ENCODE results near the gene OLFM4. TPM values are rescaled to one million over a fixed set of nuclear protein-coding genes. Genes with fewer than 3 reads are reported as not detected.

The OLFM4 gene
- total and polyA plus RNA-seq, 11 donors, result 0.09 to 2.2 (median 0.42) TPM; not detected in 2

DNA sequence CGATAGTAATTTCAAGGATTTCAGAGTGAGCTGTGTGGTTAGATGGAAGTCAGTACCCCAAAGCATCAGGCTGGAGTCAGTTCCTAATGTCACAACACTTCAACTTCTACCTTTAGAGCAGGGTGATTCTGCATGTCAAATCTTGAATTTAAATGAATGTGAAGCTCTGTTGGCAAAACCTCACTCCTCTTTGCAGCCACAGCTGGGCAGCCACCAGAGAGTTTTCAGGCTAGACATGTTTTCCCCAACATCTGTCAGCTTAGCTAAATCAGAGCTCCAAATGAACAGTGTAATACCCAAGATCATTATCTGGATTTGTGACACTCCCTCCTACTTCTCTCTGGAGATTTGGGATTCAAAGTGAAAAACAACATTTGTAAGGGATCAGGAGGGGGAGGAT, 33.7 kb upstream of the OLFM4 start:
- Histone ChIP-seq H3K27ac (no peak overlapping the region), H3K27me3 (peaks cover 0 to 3% (median 0%) of the 10 kb centered on the region in 9 donors), H3K4me1 (no peaks in the 10 kb centered on the region), H3K36me3 (no peaks in the 10 kb centered on the region), H3K4me3 (no peak overlapping the region), H3K9me3 (no peaks in the 10 kb centered on the region)
- no peak for ATAC-seq
- no peak for DNase-seq
- TF ChIP-seq, protein P1, sequence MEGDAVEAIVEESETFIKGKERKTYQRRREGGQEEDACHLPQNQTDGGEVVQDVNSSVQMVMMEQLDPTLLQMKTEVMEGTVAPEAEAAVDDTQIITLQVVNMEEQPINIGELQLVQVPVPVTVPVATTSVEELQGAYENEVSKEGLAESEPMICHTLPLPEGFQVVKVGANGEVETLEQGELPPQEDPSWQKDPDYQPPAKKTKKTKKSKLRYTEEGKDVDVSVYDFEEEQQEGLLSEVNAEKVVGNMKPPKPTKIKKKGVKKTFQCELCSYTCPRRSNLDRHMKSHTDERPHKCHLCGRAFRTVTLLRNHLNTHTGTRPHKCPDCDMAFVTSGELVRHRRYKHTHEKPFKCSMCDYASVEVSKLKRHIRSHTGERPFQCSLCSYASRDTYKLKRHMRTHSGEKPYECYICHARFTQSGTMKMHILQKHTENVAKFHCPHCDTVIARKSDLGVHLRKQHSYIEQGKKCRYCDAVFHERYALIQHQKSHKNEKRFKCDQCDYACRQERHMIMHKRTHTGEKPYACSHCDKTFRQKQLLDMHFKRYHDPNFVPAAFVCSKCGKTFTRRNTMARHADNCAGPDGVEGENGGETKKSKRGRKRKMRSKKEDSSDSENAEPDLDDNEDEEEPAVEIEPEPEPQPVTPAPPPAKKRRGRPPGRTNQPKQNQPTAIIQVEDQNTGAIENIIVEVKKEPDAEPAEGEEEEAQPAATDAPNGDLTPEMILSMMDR (IDR thresholded peaks at IDR 0.05), result no peak
- no peak for TF ChIP-seq POLR2A (IDR thresholded peaks at IDR 0.05)
- intact Hi-C loops (cut with DNase I), result no loop called here
- 74 to 87% (median 80%) methylated on average over 1 of the region's 1 CpG for whole genome bisulfite sequencing, 4 donors

DNA sequence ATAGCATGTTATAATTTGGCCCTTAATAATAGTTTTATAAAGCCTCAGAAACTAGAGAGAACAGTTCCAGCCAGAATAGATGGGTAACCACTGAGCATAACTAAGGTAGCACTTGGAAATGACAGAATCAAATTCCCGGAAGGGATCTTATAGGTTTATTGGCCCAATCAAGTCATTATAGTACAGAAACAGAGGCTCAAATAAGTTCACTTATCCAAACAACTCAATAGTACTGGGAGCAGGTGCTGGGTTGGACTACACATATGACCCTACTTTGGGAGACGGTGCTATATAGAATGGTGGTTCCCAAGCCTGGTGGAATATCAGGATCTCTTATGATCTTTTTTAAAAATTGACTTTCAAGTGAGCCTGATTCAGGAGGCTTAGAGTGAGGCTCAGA, 32.7 kb upstream of the OLFM4 start:
- H3K27ac ChIP-seq, result no peak overlapping the region
- no peak for ATAC-seq
- H3K4me3 ChIP-seq, result no peak overlapping the region
- intact Hi-C loops (cut with DNase I), result no loop called here
- no peaks in the 10 kb centered on the region for H3K27me3 ChIP-seq
- no peaks in the 10 kb centered on the region for H3K36me3 ChIP-seq
- WGBS, 4 donors, result 92 to 97% (median 96%) methylated on average over 2 of the region's 2 CpGs
- no peak for DNase-seq
- TF ChIP-seq, protein P1 (IDR thresholded peaks at IDR 0.05), result no peak
- no peak for TF ChIP-seq POLR2A (IDR thresholded peaks at IDR 0.05)
- no peaks in the 10 kb centered on the region for H3K9me3 ChIP-seq
- no peaks in the 10 kb centered on the region for H3K4me1 ChIP-seq

DNA sequence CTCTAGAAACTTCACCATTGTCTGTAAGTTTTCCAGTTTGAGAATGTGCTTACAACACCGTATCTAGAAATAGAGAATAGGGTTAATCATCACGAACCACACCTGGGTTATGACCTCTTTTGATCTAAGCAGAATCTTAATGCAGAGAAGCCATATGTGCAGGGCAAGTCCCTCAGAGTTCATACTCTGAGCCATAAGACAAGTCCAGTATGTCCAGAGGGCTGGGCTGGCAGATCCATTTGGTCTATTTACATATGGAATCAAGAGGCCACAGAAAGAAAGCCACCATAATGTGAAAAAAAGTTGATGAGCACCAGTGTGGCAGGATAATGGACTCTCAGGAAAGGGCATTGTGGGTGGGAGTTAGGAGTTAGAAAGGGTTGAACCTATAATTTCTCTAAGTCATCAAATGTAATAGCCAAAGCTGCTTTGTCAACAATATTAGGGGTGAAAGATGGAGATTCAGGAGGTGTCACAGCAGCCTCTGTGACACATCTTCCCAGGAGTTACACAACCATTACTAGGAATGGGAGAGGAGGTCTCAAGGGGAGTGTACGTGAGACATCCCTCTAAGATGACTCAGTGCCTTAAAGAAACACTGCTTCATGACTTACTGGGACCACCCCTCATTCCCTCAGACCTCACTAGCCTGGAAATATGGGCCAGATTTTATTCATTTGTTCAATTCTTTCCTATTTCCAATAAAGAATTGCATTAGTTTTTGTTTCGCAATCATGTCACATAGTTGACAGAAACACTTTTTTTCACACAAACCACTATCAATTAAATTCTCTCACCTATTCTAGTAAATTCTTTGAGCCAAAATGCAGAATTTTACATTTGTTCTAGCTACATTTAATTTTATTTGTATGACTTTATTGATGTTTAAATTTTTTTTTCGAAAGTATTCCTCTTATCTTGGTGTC, 30.4 kb upstream of the OLFM4 start:
- Histone ChIP-seq H3K4me1 (no peaks in the 10 kb centered on the region), H3K4me3 (no peak overlapping the region), H3K9me3 (no peaks in the 10 kb centered on the region), H3K36me3 (no peaks in the 10 kb centered on the region), H3K27ac (no peak overlapping the region), H3K27me3 (peaks cover 0 to 4% (median 0%) of the 10 kb centered on the region in 9 donors)
- TF ChIP-seq POLR2A (IDR thresholded peaks at IDR 0.05), result no peak
- TF ChIP-seq, protein P1 (IDR thresholded peaks at IDR 0.05), result no peak
- no peak for ATAC-seq
- 75 to 81% (median 78%) methylated on average over 5 of the region's 5 CpGs for WGBS, 4 donors
- intact Hi-C loops (cut with DNase I), result no loop called here
- no peak for DNase-seq

DNA sequence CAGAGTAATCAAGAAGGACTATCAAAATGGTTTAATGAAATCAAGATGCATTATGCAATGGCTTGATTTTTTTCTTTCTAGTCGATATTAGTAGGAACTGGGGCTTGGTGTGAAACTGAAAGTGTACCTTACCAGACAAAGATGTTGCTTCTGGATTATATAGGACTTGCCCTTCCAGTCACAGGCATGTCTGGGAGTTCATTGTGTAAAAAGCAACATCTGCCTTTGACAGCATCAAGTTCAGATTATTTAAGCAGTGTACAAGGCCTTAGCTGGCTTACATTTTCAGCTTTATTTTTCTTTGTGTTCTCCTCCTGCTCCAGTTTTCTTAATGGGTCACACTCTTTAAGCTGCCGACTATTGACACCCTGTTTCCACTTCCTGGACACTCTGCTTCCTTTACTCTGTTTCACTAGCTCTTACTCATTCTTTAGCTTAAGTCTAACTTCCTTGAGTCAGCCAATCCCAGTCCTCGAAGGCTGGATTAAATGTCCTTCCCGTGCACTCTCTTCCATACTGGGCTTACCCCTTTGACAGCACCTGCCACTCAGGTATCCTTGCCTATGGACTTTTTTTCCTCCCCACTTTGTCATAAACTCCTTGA, 29.4 kb upstream of the OLFM4 start:
- Histone ChIP-seq H3K4me1 (no peaks in the 10 kb centered on the region), H3K27me3 (peaks cover 0 to 4% (median 0%) of the 10 kb centered on the region in 9 donors), H3K36me3 (no peaks in the 10 kb centered on the region), H3K4me3 (no peak overlapping the region), H3K9me3 (no peaks in the 10 kb centered on the region), H3K27ac (no peak overlapping the region)
- no peak for ATAC-seq
- intact Hi-C loops (cut with DNase I), result no loop called here
- 64 to 74% (median 69%) methylated on average over 4 of the region's 4 CpGs for WGBS, 4 donors
- DNase-seq, result no peak
- no peak for TF ChIP-seq POLR2A (IDR thresholded peaks at IDR 0.05)
- TF ChIP-seq, protein P1 (IDR thresholded peaks at IDR 0.05), result no peak
